NCI-H2081 treated with DMSO at 0.1 percent for 48 hours (cell line): ENCODE results near the gene ZW10.
"Not testable (repeated sequence)": the region's sequence is repeated elsewhere in the genome, so short reads cannot be mapped to it uniquely, and the experiment has no call there.

Experiments
- DNase-seq: peaks from one replicate; lab custom pipeline; 2025; lab: John Stamatoyannopoulos, UW

Gene ZW10

GRCh38 chr11:113773416-113774173 lies at the start of gene ZW10:
ZW10 (minus strand) TSS chr11:113773692; CDS start chr11:113773666, 26 bp downstream.
- peak; percentile 94 for DNase-seq

GRCh38 chr11:113818426-113818825 lies 44.9 kb upstream of the ZW10 start:
- DNase-seq = no peak

DNA sequence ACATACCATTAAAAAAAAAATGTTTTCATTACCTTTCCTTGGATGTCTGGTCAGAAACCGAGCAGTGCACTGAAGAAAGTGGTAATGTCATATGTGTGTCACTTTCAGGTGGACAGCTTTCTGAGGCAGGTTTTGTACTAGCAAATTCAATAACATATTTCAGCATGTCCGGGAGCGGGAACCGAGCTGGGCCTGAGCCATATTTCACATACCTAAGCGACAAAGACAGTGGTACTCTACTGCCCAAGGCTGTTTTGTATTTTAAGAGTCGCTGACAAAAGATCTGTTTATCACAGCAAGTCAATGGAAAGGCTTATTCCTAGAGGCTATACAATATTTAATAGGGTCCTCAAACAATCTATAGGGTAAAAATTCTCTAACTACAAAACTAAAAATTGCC lies 44.1 kb upstream of the ZW10 start:
- no peak for DNase-seq

DNA sequence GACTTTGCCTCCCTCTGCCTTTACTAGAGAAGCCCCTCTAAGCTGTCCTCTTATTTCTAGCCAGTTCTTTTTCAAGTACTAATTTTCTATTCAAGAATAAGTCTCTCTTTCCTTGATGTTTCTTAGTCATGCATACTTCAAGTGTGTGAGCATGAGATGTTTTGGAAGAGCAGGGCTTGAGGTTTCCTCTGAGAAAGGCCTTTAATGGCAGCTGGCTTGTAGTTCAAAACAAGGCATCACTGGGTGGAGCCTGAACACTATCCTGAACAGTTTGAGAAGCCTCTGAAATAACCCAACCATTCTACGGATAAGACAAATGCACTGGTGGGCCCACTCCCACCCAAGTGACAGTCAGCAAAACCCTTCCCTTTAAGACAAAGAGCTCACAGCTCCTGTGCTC lies 43.7 kb upstream of the ZW10 start:
- DNase-seq = no peak

GRCh38 chr11:113814181-113814580 lies 40.7 kb upstream of the ZW10 start:
- no peak for DNase-seq

DNA sequence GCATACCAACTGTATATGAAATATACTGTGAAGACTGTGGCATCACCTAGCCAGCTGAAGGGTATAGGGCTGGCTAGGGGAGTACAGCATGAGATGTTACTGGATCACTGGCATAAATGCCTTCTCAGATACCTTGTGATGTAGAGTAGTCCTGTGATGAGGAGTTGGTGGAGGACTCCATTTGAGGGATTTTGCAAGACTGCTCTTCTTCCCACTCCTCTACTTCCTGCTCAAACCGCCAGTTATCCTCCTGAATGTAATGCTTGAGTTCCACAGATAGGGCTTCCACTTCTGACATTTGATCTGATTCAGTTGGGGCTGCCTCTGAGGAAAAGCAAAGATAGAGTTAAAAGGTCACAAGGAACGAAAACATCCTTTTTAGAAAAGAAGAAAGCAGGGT lies 35.4 kb upstream of the ZW10 start:
- no peak for DNase-seq

- no peak for DNase-seq
Observed at GRCh38 chr11:113806406-113806805, 32.9 kb upstream of the ZW10 start.

GRCh38 chr11:113805640-113806039 lies 32.1 kb upstream of the ZW10 start:
- no peak for DNase-seq

GRCh38 chr11:113802621-113803020 lies 29.1 kb upstream of the ZW10 start:
- DNase-seq = no peak

DNA sequence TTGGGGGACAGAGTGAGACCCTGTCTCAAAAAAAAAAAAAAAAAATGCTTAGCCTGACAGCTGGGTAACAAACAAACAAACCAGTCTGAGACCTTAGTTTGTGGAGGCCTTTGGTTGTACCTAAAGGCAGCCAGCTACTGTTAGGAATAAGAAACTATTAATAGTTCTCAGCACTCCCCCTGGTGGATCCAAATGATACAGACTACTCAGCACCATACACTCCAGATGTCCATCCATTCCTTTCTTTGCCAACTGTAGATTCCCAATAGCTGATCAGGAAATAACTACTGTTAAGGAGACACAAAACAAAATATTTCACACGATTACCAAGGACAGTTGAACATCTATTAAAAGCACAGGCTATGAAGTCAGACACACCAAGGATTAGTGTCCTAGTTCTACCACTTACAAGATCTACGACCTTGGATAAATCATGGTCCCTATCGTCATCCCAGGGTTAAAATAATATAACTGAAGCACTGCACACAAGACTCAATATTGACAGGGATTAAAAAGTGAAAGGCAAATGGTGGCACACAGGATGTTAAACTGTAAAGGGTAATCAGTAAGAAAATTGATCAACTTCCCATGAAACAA lies 23.3 kb upstream of the ZW10 start:
- peak; percentile 12 for DNase-seq

GRCh38 chr11:113789675-113790320 lies 16.3 kb upstream of the ZW10 start:
- no peak for DNase-seq

DNA sequence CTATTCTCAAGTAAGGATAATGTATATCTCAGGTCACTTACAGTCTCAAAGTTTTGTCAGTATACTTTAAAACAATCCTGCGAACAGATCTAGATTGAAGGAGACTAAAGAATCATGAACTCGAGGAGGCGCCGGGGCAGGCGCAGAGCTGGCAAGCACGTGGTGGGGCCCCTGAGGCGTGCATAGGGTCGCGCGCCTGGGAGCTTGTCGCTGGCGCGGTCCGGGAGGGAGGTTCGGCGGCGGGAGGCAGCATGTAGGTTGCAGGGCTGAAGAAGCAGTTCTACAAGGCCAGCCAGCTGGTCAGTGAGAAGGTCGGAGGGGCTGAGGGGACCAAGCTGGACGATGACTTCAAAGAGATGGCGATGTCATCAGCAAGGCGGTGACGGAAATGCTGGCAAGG lies 15.5 kb upstream of the ZW10 start:
- DNase-seq = not testable (repeated sequence)

GRCh38 chr11:113782134-113782533 lies 8.6 kb upstream of the ZW10 start:
- no peak for DNase-seq

DNA sequence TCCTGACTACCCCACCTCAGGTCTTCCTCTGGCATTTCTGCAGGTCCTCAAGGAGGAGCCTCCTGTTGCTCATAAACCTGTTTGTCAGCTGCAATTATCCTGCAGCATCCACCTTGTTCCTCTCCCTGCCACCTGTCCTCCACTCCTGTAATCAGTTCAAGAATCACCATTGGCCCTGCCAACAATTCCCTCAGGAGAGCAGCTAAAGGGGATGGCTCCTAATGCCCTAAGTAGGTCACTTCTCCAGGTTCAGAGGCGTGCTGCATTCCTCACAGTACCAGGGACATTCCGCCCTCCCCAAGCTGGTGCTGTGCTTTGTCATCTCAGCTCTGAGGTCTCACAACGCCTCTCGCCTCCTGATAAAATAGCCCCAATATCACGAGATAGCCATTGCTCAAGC lies 8.2 kb upstream of the ZW10 start:
- DNase-seq = no peak

- no peak for DNase-seq
Observed at GRCh38 chr11:113779496-113779895, 6.0 kb upstream of the ZW10 start, which contains the start of gene CLDN25. CLDN25 (plus strand) TSS chr11:113779796; CDS start chr11:113779796, 0 bp downstream.

- DNase-seq = peak; percentile 84
Observed at GRCh38 chr11:113778111-113778910, 4.8 kb upstream of the ZW10 start.

- DNase-seq = no peak
Observed at GRCh38 chr11:113774174-113774503, 647 bp upstream of the ZW10 start.

GRCh38 chr11:113773092-113773415 lies 438 bp downstream of the ZW10 start:
- DNase-seq = no peak

DNA sequence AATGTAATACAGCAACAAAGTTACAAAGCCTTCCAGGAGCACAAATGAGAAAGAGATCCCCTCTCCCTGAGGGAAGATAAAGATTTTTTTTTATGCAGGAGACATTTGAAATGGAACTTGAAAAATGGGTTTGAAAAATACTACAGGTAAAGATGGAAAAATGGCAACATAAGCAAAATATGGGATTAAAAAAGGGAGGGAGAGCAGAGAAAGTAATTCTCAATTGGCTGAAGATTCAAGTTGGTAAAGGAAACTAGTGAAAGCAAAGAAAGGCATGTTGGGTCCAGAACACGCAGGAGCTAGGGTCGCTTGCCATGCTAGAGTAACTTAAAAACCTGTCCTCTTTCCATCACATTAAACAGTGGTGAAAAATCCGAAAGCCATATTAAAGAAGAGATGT lies 1.5 kb downstream of the ZW10 start:
- DNase-seq = no peak

- no peak for DNase-seq
Observed at GRCh38 chr11:113764527-113765219, 8.8 kb downstream of the ZW10 start.

GRCh38 chr11:113763040-113763439 lies 10.5 kb downstream of the ZW10 start:
- not testable (repeated sequence) for DNase-seq

- DNase-seq = no peak
Observed at GRCh38 chr11:113760241-113760640, 13.3 kb downstream of the ZW10 start.
